ENCODE measurements around the gene OR6N1. TPM values are rescaled to one million over a fixed set of nuclear protein-coding genes. Genes with fewer than 3 reads are reported as not detected.

OR6N1 gene
- total and polyA plus RNA-seq, 9 of the 15 experiments (the other 6 are each of a cell fraction or from before 2014, with no cell fraction given), result 0.01 to 0.07 TPM; not detected in 7

DNA sequence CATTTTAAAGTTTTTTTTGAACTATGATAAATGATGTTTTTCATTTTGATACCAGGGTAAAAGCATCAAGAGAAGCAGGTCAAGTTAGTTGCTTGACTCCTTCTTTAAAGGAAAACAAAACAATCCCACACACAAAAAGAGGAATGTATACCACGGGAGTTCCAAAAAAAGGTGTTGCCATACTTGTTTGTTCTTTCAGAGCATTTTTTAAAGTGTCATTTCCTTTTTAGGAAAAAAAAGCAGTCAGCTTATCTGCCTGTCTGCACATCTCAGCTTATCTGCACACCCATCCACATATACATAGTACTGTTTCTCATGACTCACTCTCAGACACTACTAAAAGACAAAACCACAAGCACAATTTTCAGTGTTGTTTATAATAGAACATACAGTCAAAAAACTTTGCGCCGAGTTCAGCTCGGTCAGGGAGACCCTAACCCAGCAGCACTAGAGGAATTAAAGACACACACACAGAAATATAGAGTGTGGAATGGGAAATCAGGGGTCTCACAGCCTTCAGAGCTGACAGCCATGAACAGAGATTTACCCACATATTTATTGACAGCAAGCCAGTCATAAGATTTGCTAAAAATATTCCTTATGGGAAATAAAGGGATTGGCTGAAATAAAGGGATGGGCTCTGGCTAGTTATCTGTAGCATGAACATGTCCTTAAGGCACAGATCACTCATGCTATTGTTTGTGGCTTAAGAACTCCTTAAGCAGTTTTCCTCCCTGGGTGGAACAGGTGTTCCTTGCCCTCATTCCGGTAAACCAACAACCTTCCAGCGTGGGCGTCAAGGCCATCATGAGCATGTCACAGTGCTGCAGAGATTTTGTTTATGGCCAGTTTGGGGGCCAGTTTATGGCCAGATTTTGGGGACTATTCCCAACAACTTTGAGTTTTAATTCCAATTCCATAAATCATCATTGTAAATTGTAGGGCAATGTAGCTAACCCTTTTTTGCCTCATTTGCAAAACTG, 47.8 kb upstream of the OR6N1 start (continued):
- TF ChIP-seq, protein P1, sequence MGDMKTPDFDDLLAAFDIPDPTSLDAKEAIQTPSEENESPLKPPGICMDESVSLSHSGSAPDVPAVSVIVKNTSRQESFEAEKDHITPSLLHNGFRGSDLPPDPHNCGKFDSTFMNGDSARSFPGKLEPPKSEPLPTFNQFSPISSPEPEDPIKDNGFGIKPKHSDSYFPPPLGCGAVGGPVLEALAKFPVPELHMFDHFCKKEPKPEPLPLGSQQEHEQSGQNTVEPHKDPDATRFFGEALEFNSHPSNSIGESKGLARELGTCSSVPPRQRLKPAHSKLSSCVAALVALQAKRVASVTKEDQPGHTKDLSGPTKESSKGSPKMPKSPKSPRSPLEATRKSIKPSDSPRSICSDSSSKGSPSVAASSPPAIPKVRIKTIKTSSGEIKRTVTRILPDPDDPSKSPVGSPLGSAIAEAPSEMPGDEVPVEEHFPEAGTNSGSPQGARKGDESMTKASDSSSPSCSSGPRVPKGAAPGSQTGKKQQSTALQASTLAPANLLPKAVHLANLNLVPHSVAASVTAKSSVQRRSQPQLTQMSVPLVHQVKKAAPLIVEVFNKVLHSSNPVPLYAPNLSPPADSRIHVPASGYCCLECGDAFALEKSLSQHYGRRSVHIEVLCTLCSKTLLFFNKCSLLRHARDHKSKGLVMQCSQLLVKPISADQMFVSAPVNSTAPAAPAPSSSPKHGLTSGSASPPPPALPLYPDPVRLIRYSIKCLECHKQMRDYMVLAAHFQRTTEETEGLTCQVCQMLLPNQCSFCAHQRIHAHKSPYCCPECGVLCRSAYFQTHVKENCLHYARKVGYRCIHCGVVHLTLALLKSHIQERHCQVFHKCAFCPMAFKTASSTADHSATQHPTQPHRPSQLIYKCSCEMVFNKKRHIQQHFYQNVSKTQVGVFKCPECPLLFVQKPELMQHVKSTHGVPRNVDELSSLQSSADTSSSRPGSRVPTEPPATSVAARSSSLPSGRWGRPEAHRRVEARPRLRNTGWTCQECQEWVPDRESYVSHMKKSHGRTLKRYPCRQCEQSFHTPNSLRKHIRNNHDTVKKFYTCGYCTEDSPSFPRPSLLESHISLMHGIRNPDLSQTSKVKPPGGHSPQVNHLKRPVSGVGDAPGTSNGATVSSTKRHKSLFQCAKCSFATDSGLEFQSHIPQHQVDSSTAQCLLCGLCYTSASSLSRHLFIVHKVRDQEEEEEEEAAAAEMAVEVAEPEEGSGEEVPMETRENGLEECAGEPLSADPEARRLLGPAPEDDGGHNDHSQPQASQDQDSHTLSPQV (IDR thresholded peaks at IDR 0.05), result peak; percentile 79
- TF ChIP-seq, protein P2, sequence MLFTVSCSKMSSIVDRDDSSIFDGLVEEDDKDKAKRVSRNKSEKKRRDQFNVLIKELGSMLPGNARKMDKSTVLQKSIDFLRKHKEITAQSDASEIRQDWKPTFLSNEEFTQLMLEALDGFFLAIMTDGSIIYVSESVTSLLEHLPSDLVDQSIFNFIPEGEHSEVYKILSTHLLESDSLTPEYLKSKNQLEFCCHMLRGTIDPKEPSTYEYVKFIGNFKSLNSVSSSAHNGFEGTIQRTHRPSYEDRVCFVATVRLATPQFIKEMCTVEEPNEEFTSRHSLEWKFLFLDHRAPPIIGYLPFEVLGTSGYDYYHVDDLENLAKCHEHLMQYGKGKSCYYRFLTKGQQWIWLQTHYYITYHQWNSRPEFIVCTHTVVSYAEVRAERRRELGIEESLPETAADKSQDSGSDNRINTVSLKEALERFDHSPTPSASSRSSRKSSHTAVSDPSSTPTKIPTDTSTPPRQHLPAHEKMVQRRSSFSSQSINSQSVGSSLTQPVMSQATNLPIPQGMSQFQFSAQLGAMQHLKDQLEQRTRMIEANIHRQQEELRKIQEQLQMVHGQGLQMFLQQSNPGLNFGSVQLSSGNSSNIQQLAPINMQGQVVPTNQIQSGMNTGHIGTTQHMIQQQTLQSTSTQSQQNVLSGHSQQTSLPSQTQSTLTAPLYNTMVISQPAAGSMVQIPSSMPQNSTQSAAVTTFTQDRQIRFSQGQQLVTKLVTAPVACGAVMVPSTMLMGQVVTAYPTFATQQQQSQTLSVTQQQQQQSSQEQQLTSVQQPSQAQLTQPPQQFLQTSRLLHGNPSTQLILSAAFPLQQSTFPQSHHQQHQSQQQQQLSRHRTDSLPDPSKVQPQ (CRISPR knock-in tag; IDR thresholded peaks at IDR 0.05; ENCODE audit: borderline replicate concordance), result no peak
- peak; percentile 91 to 95 for TF ChIP-seq KDM1A (IDR thresholded peaks at IDR 0.05)
- no peak for TF ChIP-seq OTX1 (CRISPR knock-in tag; IDR thresholded peaks at IDR 0.05)
- no peak for TF ChIP-seq WHSC1 (IDR thresholded peaks at IDR 0.05; ENCODE audit: low read length)
- TF ChIP-seq, protein P3, sequence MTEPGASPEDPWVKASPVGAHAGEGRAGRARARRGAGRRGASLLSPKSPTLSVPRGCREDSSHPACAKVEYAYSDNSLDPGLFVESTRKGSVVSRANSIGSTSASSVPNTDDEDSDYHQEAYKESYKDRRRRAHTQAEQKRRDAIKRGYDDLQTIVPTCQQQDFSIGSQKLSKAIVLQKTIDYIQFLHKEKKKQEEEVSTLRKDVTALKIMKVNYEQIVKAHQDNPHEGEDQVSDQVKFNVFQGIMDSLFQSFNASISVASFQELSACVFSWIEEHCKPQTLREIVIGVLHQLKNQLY (CRISPR knock-in tag; conservative IDR thresholded peaks at IDR 0.05), result no peak
- TF ChIP-seq ZNF384 (IDR thresholded peaks at IDR 0.05; ENCODE audit: low read depth, low read length), result peak; percentile 95
- TF ChIP-seq DMBX1 (CRISPR knock-in tag; IDR thresholded peaks at IDR 0.05; ENCODE audit: borderline replicate concordance), result no peak; the same call in 1 of the 2 replicates
- no peak for TF ChIP-seq ZZZ3 (IDR thresholded peaks at IDR 0.05)
- no peak for TF ChIP-seq BMI1 (IDR thresholded peaks at IDR 0.05; ENCODE audit: low read length)
- TF ChIP-seq ESRRB (CRISPR knock-in tag; IDR thresholded peaks at IDR 0.05; ENCODE audit: borderline replicate concordance), result no peak
- peak; percentile 97 for TF ChIP-seq SMAD4 (CRISPR knock-in tag; conservative IDR thresholded peaks at IDR 0.05)
- 0 out of 2 replicates have a peak, but pooled peaks have one; percentile 59 for TF ChIP-seq ADNP (tag; IDR thresholded peaks at IDR 0.05)
- TF ChIP-seq GTF2F1 (IDR thresholded peaks at IDR 0.05; ENCODE audit: low read depth, low read length), result no peak
- TF ChIP-seq, protein P4, sequence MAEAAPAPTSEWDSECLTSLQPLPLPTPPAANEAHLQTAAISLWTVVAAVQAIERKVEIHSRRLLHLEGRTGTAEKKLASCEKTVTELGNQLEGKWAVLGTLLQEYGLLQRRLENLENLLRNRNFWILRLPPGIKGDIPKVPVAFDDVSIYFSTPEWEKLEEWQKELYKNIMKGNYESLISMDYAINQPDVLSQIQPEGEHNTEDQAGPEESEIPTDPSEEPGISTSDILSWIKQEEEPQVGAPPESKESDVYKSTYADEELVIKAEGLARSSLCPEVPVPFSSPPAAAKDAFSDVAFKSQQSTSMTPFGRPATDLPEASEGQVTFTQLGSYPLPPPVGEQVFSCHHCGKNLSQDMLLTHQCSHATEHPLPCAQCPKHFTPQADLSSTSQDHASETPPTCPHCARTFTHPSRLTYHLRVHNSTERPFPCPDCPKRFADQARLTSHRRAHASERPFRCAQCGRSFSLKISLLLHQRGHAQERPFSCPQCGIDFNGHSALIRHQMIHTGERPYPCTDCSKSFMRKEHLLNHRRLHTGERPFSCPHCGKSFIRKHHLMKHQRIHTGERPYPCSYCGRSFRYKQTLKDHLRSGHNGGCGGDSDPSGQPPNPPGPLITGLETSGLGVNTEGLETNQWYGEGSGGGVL (CRISPR knock-in tag; IDR thresholded peaks at IDR 0.05), result no peak
- TF ChIP-seq L3MBTL2 (IDR thresholded peaks at IDR 0.05), result peak; percentile 22; the same call in 1 of the 2 replicates
- no peak for TF ChIP-seq CBX1 (IDR thresholded peaks at IDR 0.05; ENCODE audit: low read depth)
- no peak for TF ChIP-seq ZNF79 (CRISPR knock-in tag; IDR thresholded peaks at IDR 0.05; ENCODE audit: low read depth)

Measured in K562 (cell line).